Stimulated activated CD8-positive, alpha-beta memory T cell treated with anti-CD3 and anti-CD28 coated beads, Interleukin-4, amount 100 ng/mL, for 4 hours (primary cell): ENCODE measurements around the gene OR4D2.
"Not testable (repeated sequence)": the region's sequence is repeated elsewhere in the genome, so short reads cannot be mapped to it uniquely, and the experiment has no call there.

Experiments used
- DNase-seq, 2 donors: peaks; one replicate each; pipeline ENCODE4 v3.0.0-alpha.2; 2020; ENCODE audit warnings: low read depth in 2 of 2, low spot score in 1 of 2

Gene OR4D2

DNA sequence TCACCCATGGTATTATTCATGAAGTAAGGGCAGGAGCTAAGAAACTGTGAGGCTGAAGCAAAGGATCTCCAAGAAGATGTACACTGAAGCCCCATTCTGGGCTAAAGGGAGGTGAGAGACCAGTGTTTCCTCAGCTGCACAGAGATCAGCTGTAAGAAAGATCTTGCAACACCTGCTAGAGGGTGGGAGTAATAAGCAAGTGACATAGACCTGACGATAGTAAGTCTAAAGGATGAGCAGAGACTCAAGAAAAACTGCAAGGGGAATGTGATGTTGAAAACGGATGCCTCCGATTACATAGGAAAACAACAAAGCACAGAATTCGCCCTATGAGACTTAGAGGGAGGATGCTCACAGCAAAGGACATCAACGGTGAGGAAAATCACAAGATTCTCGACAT lies at the start of gene OR4D2:
OR4D2 (plus strand) TSS at position 301 of the 400 bp plus-strand sequence. CDS start 2,674 bp downstream, outside the sequence.
- no peak for DNase-seq

DNA sequence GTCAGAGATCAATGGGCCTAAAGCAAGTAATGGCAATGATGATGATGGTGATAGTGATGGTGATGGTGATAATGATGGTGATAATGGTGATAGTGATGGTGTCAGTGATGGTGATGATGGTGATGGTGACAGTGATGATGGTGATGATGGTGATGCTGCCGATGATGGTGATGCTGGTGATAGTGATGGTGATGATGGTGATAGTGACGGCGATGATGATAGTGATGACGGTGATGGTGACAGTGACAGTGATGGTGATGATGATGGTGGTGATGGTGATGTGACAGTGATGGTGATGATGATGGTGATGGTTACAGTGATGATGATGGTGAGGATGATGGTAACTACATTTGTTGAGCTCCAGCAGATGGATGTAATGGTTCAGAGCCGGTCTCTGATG lies 49.4 kb upstream of the OR4D2 start:
- no peak for DNase-seq

DNA sequence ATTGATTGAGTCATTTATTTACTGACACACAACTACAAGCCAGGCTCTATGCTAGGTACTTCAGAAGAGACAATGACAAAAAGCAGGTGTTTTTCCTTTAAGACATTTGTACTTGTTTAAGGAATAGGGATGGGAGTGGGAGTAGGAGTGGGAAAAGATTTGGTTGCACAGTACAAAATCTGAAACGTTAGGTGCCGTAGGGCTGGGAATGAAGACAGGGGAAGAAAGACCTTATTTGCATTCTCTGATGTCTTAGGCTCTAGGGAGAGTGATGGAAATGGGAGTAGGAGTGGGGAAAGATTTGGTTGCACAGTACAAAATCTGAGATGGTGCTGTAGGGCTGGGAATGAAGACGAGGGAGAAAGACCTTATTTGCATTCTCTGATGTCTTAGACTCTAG lies 47.3 kb upstream of the OR4D2 start:
- DNase-seq, result no peak

DNA sequence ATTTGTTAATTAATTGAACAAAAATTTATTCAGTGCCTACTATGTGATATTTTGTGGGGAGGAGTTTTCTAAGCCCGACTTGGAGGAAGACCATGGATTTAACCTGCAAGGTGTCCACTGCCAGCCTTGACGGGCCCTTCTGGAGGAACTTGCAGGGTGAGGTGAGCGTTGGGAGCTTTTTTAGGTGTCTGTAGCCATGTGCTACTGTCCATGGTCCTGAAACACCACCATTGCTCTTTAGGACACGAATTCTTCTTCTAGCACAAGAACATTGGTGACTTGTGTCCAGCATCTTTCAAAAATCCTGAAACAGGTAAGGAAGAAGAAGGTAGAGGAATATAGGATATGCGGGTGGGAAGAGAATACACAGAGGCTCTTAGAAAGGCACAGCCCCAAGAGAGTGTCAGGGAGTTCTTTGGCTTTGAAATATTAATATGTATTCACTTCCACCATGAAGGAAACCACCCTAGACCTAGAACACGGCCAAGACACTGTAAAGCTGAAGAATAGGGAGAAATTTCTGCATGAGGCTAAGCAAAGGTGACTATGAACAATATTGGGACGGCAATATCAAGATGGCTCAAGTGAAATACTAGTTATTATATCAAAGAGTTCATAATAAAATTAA lies 46.5 kb upstream of the OR4D2 start:
- no peak for DNase-seq

DNA sequence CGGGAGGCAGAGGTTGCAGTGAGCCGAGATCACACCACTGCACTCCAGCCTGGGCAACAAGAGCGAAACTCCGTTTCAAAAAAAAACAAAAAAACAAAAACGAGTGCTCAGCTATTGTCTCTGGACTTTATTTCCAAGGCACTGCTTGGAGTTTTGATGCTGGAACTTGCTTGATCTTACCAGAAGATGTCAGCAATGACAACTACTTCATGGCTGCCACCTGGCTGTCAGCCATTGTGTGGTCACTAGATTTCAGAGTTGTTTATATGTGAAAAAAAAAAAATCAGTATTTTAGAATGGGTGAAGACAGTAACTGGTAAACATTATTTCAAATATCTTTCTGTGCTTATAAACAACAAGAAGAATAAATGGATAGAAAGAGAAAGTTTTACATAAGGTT lies 44.9 kb upstream of the OR4D2 start:
- no peak for DNase-seq

DNA sequence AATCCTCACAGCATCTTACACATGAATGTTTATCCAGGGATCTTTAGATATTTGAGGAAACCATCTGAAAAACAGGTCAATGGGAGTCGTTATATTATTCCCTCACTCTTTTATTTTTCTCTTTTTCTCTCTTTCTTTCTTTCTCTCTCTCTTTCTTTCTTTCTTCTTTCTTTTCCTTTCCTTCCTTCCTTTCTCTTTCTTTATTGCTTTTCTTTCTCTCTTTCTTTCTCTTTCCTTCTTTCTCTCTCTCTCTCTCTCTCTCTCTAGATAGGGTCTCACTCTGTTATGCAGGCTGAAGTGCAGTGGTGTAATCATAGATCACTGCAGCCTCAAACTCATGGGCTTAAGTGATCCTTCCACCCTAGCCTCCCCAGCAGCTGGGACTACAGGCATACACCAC lies 38.9 kb upstream of the OR4D2 start:
- no peak for DNase-seq

DNA sequence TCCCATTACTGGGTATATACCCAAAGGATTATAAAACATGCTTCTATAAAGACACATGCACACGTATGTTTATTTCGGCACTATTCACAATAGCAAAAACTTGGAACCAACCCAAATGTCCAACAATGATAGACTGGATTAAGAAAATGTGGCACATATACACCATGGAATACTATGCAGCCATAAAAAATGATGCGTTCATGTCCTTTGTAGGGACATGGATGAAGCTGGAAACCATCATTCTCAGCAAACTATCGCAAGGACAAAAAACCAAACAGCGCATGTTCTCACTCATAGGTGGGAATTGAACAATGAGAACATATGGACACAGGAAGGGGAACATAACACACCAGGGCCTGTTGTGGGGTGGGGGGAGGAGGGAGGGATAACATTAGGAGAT lies 34.1 kb upstream of the OR4D2 start:
- not testable (repeated sequence) for DNase-seq

DNA sequence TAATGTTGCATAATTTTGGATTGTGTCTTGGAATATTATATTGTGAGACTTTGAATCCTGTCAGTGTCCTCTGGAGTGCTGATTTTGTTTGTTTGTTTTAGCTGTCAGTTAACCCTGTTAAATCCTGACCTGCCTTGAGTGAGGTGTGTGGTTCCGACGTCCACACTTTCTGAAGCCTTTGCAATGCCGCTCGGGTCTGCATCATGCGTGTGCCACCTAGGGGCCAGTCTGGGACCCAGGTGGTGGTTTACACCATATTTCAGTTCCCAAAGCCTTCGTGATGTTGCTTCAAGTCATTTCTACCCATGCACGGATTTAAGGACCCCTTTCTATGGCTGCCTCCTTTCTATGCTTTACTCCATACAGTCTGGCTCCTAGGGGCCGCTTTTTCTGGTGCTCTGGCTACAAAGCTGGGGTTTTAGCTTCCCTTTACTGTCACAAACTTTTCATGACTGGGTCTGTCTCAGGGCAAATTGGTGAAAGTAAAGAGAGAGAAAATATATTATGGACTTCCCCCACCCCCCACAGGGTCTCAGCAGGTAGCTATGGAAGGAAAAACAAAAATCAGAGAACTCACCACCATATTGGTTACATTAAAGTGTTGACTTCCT lies 30.0 kb upstream of the OR4D2 start:
- no peak for DNase-seq

DNA sequence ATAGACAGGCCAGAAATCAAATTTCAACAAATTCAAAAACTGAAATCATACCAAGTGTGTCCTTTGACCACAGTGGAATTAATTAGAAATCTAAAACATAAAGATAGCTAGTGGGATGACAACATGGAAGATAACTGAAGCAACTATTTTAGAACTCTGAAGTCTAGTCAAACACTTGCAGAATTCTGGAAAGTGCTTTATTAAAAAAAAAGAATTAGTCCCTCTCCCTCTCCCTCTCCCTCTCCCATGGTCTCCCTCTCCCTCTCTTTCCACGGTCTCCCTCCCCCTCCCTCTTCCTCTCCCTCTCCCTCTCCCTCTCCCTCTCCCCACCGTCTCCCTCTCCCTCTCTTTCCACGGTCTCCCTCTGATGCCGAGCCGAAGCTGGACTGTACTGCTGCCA lies 25.3 kb upstream of the OR4D2 start:
- no peak for DNase-seq

DNA sequence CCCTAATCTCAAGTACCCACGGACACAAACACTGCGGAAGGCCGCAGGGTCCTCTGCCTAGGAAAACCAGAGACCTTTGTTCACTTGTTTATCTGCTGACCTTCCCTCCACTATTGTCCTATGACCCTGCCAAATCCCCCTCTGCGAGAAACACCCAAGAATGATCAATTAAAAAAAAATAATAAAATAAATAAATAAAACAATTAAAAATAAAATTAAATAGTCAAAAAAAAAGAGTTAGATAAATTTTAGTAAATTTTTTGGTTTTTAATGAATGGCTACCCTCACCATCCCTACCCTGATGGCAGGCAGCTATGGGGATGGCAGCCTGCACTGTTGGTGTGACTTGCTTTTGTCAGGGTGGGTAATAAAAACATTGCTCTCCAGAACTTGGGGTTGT lies 23.4 kb upstream of the OR4D2 start:
- DNase-seq, result not testable (repeated sequence)

DNA sequence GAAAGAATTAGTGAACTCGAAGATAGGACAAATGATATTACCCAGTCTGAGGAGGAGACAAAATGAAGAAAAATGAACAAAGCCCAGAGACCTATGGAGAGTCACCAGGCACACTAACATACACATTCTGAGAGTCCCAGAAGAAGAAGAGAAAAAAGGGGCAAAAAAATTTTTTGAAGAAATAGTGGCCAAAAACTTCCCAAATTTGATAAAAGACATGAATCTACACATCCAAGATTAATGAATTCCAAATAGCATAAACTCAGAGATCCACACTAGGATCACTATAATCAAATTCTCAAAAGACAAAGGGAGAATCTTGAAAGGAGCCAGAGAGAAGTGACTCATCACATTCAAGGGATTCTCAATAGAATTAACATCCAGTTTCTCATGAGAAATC lies 22.0 kb upstream of the OR4D2 start:
- DNase-seq, result no peak

DNA sequence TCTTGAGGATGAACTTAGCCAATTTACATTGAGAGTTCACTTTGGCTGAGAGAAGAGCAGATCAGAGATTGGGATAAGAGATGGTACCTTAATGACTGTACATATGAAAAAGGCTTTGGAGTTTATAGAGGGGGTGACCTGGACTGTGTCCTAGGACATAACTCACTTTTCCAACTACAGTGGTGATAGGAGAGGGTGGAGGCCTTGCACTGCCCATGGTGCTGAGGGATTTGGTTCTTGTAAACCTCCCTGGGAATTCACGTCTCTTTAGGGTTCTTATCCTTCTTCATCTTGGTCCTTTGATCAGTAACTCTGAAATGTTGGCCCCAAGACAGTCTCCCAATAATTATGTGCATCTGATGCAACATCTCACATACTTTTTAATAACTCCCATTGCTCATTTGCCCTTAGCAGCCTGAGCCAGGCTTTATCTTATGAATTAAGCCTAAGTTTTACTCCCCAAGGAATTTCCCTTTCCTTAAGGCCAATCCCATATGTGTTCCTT lies 18.8 kb upstream of the OR4D2 start, which contains the start of gene OR4D1:
OR4D1 (plus strand) TSS at position 455 of the 505 bp plus-strand sequence. CDS start 6,770 bp downstream, outside the sequence.
- no peak for DNase-seq

DNA sequence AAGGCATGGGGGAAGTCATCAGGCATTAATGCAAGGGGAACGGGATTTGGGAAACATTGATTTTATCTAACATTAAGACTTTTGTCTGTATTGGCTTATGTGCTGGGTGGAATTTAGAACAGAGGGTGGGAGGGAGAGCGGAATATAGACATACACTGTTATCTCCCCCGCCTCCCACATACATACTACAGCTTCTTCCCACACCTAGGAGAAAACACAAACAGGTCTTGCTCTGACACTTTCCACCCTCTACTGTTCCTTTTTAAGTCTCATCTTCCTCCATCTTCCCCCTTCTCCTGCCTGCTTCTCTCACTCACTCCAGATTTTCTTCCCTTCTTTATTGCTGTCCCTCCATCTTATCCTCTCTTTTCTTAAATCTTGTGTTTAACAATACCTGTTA lies 18.2 kb upstream of the OR4D2 start:
- no peak for DNase-seq

DNA sequence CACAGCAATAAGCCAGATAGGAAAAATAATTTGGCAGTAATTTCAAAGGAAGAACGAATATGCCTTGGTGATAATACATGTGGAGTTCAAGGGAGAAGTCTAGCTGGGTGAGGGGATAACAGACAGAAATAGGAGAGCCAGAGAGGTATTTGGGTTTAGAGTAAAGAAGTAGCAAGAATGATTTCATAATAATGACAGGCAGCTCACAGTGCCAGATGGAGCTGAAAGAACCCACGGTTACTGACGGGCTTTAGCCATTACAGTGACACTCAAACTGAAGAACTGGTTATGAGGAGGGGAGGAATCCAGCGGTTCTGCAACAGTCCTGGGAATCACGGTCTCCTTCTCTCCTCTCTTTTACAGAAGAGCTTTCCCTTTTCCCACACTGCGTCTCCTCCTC lies 16.4 kb upstream of the OR4D2 start:
- DNase-seq, result no peak

DNA sequence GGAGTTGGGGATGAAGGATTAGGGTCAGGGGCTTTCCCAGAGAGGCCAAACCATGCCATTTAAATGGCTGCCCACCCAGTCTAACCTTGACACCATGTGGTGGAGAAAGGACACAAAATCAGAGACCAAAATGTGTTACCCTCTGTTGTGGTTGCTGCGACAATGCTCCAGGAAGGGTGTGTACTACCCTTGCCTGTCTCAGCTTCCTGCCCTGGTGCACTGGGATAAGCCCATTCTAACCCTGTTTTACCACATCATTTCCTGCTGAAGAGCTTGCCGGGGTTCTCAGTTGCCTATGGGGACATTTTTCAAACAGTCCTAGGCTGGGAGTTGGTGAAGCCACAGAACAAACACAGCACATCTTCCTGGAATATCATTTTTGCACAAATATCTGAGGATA lies 13.7 kb upstream of the OR4D2 start:
- peak; percentile 12 to 16 for DNase-seq

DNA sequence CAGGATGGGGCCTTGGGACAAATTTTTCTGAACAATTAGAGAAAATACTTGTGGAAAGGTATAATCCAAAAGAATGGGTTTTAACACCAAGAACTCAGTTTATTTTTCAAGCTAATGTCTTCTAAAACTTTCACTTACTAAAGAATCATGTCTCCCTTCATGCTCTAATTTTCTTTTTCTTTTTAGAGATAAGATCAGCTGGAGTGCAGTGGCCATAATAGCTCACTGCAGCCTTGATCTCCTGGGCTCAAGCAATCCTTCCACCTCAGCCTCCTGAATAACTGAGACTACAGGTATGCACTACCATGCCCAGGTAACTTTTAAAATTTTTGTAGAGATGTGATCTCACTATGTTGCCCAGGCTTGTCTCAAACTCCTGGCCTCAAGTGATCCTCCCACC lies 13.1 kb upstream of the OR4D2 start:
- DNase-seq, result no peak

DNA sequence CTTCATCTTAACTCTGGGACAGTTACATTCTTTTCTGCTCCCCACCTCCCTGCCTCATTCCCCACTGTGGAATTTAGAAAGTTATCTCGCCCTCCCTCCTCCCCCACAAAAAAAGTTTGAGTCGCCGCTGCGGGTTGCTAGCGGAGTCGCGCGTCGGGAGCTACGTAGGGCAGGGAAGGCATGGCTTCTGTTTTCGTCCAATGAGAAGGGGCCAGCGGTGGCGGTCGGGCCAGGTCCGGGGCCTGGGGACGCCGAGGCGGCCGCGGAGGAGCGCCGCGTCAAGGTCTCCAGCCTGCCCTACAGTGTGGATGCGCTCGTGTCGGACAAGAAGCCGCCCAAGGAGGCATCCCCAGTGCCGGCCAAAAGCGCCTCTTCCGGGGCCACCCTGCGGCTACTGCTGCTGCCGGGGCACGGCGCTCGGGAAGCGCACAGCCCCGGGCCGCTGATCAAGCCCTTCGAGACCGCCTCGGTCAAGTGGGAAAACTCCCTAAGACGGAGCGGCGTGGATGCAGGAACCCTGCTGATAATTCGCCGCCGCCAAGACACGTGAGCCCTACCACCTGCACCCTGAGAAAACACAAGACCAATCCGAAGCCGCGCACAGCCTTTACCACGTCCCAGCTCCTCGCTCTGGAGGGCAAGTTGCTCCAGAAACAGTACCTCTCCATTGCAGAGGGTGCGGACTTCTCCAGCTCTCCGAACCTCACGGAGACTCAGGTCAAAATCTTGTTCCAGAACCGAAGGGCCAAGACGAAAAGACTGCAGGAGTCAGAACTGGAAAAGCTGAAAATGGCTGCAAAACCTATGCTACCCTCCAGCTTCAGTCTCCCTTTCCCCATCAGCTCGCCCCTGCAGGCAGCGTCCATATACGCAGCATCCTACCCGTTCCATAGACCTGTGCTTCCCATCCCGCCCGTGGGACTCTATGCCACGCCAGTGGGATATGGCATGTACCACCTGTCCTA lies 9.7 kb upstream of the OR4D2 start:
- peak; percentile 21 to 26 for DNase-seq

DNA sequence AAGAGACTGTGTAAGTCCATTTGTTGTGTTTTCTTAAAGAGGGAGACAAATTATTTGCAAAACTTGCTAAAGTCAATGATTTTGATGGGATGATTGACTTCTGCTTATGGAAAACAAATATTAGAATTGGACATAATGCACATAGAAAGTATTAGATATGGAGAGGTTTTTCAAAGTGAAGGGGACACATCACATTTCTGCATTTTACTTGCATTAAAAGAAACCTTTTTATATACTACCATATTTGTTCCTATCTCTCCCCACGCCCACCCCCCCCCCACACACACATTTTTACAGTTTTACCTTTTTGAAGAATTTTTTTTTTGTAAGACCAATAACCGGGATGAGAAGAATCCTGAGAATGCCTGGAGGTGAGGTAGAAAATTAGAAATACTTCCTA lies 8.6 kb upstream of the OR4D2 start:
- DNase-seq, result no peak

DNA sequence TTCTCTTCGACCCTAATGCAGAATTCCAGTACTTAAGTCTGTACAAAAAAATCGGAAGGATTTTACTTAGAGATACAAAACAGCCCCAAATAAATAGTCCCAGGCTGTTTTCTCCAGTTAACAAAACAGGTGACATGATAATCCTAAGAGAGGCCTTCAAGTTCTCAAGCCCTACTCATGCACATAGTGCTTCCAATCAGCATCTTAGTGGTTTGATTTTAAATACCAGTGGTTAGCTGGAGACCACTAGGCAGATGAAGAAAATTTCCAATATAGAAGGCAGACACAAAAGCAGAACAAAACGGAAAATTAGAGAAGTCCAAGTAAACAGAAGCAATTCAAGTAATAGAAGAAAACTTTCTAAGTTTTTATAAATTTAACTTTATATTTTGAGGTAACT lies 5.2 kb upstream of the OR4D2 start:
- DNase-seq, result no peak

DNA sequence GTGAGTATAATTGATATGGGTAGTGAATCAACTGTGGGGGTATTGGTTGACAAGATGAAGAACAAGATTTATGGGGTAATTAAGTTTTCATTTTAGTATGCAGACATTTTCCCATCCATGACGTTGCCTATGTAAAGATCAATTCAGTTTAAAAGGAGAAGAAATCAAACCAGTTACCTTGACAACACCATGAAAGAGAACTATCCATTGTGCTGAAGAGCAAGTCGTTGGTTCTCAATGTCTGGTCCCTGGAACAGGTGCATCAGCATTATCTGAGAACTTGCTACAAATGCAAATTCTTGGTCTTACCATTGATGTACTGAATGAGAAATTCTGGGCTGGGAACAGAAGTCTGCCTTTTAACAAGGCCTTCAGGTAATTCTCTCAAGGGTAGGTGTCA lies 801 bp upstream of the OR4D2 start:
- no peak for DNase-seq

DNA sequence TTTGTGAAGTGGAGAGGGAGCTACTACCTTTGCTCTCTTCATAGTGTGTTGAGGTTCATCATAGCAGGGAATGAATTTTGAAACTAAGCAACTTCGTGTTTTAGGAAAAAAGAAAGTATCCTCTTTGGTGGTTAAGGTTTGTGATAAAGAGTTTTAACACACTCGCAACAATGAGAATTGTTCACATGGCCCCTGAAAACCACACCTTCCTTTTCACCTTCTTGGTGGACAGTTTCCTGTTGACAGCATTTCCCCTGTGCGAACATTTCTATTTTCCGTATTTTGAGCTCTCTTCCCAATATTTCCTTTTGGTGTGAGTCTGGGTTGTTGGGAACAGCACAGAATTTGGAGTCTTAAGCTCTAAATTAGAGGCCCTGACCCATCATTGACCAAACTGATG lies 3.8 kb downstream of the OR4D2 start:
- no peak for DNase-seq
